CD14-positive monocyte (primary cell): Measurements from ENCODE around the gene CDH13. TPM values are rescaled to one million over a fixed set of nuclear protein-coding genes. Genes with fewer than 3 reads are reported as not detected.

ENCODE experiments used
- DNase-seq, 3 donors: peaks; one replicate each; pipeline ENCODE4 v3.0.0-alpha.2; 2011 to 2022
- H2AFZ ChIP-seq: 2 replicates; pipeline ENCODE4 v1.6.0; 2012; ENCODE audit warnings: mild to moderate bottlenecking, low read depth, low read length, inconsistent platforms; ENCODE audit not compliant: insufficient read depth, poor library complexity, severe bottlenecking
- H3K27ac ChIP-seq, 2 donors: 1 replicate in 1 of 2; 2 replicates in 1 of 2; pipeline ENCODE4 v1.5.1; 2012 to 2013; ENCODE audit warnings: low read length in 2 of 2, control low read depth in 1 of 2, inconsistent platforms in 1 of 2, low read depth in 1 of 2, mild to moderate bottlenecking in 1 of 2
- H3K27me3 ChIP-seq, 2 donors: one replicate each; pipeline versions ENCODE4 v1.6.0 to v1.6.1; 2011 to 2013; ENCODE audit warnings: low read length in 2 of 2; ENCODE audit not compliant: control insufficient read depth in 2 of 2, insufficient read depth in 2 of 2
- H3K36me3 ChIP-seq, 2 donors: replicated peaks in 1 of 2; 1 replicate in 1 of 2; 2 replicates in 1 of 2; pipeline versions ENCODE4 v1.5.1 to v1.6.1; 2012 to 2013; ENCODE audit warnings: low read length in 2 of 2, control low read depth in 1 of 2, inconsistent platforms in 1 of 2, mild to moderate bottlenecking in 1 of 2; ENCODE audit not compliant: insufficient read depth in 2 of 2, control insufficient read depth in 1 of 2
- H3K4me1 ChIP-seq, 2 donors: 1 replicate in 1 of 2; 2 replicates in 1 of 2; pipeline versions ENCODE4 v1.5.1 to v1.6.1; 2012 to 2013; ENCODE audit warnings: low read length in 2 of 2, control low read depth in 1 of 2, inconsistent platforms in 1 of 2, mild to moderate bottlenecking in 1 of 2, moderate library complexity in 1 of 2; ENCODE audit not compliant: insufficient read depth in 2 of 2, control insufficient read depth in 1 of 2
- H3K4me2 ChIP-seq: replicated peaks from 2 replicates; pipeline ENCODE3; 2012; ENCODE audit warnings: low read length, moderate library complexity, mild to moderate bottlenecking; ENCODE audit not compliant: poor library complexity, severe bottlenecking; ENCODE audit errors: extremely low read depth
- H3K4me3 ChIP-seq, 3 experiments: fragments of 200-600 bp in 1 of 3; sonication (generic) in 1 of 3; replicated peaks in 1 of 3; 1 replicate in 2 of 3; 2 replicates in 1 of 3; pipeline ENCODE4 v1.5.1; 2011 to 2013; ENCODE audit warnings: low read length in 3 of 3, mild to moderate bottlenecking in 3 of 3, control low read depth in 2 of 3, low read depth in 2 of 3, inconsistent platforms in 1 of 3, moderate library complexity in 1 of 3
- H3K79me2 ChIP-seq: 2 replicates; pipeline ENCODE4 v1.6.0; 2012; ENCODE audit warnings: mild to moderate bottlenecking, control low read depth, inconsistent platforms, low read length, moderate library complexity; ENCODE audit not compliant: insufficient read depth
- H3K9ac ChIP-seq: 2 replicates; pipeline ENCODE4 v1.6.0; 2017; ENCODE audit warnings: low read length, mild to moderate bottlenecking; ENCODE audit not compliant: insufficient read depth, poor library complexity, severe bottlenecking
- H3K9me3 ChIP-seq, 2 donors: replicated peaks in 1 of 2; 1 replicate in 1 of 2; 2 replicates in 1 of 2; pipeline versions ENCODE4 v1.5.1 to v1.6.1; 2012 to 2013; ENCODE audit warnings: low read length in 2 of 2, control low read depth in 1 of 2; ENCODE audit not compliant: control insufficient read depth in 1 of 2, insufficient read depth in 1 of 2
- H4K20me1 ChIP-seq: 2 replicates; pipeline ENCODE4 v1.6.0; 2012; ENCODE audit warnings: mild to moderate bottlenecking, low read length, control low read depth, moderate library complexity; ENCODE audit not compliant: insufficient read depth
- H3K27ac Mint-ChIP-seq, 7 donors: one replicate each; pipeline ENCODE4 v1.8.0; 2020; ENCODE audit warnings: mild to moderate bottlenecking in 7 of 7, mixed read lengths in 7 of 7, moderate library complexity in 6 of 7, inconsistent platforms in 2 of 7
- H3K27me3 Mint-ChIP-seq, 3 donors: one replicate each; pipeline ENCODE4 v1.8.0; 2021 to 2022; ENCODE audit warnings: low read depth in 3 of 3, mild to moderate bottlenecking in 3 of 3, mixed read lengths in 3 of 3, moderate library complexity in 3 of 3, inconsistent platforms in 1 of 3
- H3K36me3 Mint-ChIP-seq, 2 donors: one replicate each; pipeline ENCODE4 v1.8.0; 2020; ENCODE audit warnings: mixed read lengths in 2 of 2, inconsistent platforms in 1 of 2, mild to moderate bottlenecking in 1 of 2
- H3K4me1 Mint-ChIP-seq: one replicate; pipeline ENCODE4 v1.8.0; 2020; ENCODE audit warnings: mild to moderate bottlenecking, mixed read lengths
- H3K4me3 Mint-ChIP-seq, 2 donors: one replicate each; pipeline ENCODE4 v1.8.0; 2020; ENCODE audit warnings: mild to moderate bottlenecking in 2 of 2, mixed read lengths in 2 of 2, moderate library complexity in 1 of 2
- H3K9me3 Mint-ChIP-seq, 7 donors: one replicate each; pipeline ENCODE4 v1.8.0; 2020 to 2022; ENCODE audit warnings: mixed read lengths in 7 of 7, mild to moderate bottlenecking in 6 of 7, moderate library complexity in 6 of 7, inconsistent platforms in 2 of 7
- WGBS: methylation state at CpG from one replicate; pipeline ENCODE4 v1.1.5; 2013; ENCODE audit warnings: missing lambda C conversion rate; ENCODE audit not compliant: insufficient coverage; 5-methylcytosine and 5-hydroxymethylcytosine counted together
- intact Hi-C, 2 donors: fragments of 100-400 bp; cut with micrococcal nuclease; formaldehyde crosslinking; loops; one replicate each; pipeline versions ENCODE4 v1.15.0 to v1.15.1; 2023
- polyA plus RNA-seq, 3 donors: library from polyadenylated mRNA; depleted of rRNA in 1 of 3; unstranded in 2 of 3; stranded (reverse) in 1 of 3; fragments of 300-500 nt in 2 of 3; fragments of >200 nt in 1 of 3; fragmentation: Illumina TruSeq in 2 of 3; gene quantifications; 1 replicate in 2 of 3; 2 replicates in 1 of 3; pipeline ENCODE4 v1.2.3, GENCODE V29; 2012 to 2021
- TF ChIP-seq, protein P1 (sequence below): fragments of 200-600 bp; IDR thresholded peaks from one replicate; pipeline ENCODE4 v1.8.0; 2022; ENCODE audit warnings: antibody characterized with exemption, mild to moderate bottlenecking

Gene CDH13
- polyA plus RNA-seq, 3 donors = 0.13 to 0.19 TPM; not detected in 1

DNA sequence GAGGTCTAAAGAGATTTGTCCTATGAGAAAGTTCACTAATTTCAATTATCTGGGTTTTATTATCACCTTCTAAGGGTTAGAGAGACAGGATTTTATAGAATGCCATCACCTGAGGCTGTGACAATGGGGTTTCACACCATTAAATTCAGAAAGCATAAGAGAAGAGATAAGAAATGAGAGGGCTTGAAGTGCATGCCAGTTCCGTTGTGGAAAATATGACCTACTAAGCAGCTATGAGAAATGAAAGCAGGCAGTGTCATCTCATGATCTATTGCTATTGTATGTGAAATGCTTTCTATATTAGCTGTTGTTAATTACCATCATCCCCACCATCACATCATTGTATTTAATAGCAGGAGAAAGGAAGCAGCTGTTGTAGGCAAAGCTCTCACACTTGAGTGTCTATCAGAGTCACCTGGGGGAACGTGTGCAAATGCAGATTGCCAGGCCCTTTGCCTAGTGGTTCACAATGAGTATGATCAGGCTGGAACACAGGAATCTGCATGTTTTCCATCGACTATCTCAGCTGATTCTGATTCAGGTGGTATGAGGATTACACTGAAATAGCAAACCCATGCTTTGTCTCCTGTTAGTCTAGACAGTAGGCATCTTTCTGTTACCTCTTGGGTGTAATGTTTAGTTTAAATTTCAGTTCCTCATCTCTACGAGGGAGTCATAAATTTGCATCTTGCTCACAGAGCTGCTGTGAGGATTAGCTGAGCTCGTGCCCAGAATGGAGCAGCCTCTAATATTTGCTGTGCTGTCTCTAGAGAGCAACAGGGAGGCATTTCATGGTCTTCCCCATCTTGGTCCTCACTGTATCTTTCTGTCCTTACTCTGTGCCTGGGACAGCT, 256.4 kb downstream of the CDH13 start:
- H3K4me1 Mint-ChIP-seq = no peaks in the 10 kb centered on the region
- no peak overlapping the region for H3K4me3 ChIP-seq
- H3K9me3 Mint-ChIP-seq = peaks cover 0 to 4% (median 0%) of the 10 kb centered on the region in 7 donors
- no peak overlapping the region for H3K27ac ChIP-seq
- no peaks in the 10 kb centered on the region for H3K4me1 ChIP-seq
- no peaks in the 10 kb centered on the region for H3K27me3 ChIP-seq
- no peaks in the 10 kb centered on the region for H3K36me3 ChIP-seq
- H4K20me1 ChIP-seq = no peaks in the 10 kb centered on the region
- no peak overlapping the region for H2AFZ ChIP-seq
- intact Hi-C loops = no loop called here
- WGBS = 28% methylated on average over 3 of the region's 5 CpGs
- no peaks in the 10 kb centered on the region for H3K9me3 ChIP-seq
- no peak for DNase-seq
- H3K36me3 Mint-ChIP-seq = no peaks in the 10 kb centered on the region
- H3K9ac ChIP-seq = no peak overlapping the region
- H3K79me2 ChIP-seq = no peaks in the 10 kb centered on the region
- H3K4me2 ChIP-seq = no peak overlapping the region
- no peak overlapping the region for H3K4me3 Mint-ChIP-seq
- H3K27me3 Mint-ChIP-seq = peaks cover 0 to 6% (median 2%) of the 10 kb centered on the region in 3 donors
- no peak overlapping the region for H3K27ac Mint-ChIP-seq
- TF ChIP-seq, protein P1, sequence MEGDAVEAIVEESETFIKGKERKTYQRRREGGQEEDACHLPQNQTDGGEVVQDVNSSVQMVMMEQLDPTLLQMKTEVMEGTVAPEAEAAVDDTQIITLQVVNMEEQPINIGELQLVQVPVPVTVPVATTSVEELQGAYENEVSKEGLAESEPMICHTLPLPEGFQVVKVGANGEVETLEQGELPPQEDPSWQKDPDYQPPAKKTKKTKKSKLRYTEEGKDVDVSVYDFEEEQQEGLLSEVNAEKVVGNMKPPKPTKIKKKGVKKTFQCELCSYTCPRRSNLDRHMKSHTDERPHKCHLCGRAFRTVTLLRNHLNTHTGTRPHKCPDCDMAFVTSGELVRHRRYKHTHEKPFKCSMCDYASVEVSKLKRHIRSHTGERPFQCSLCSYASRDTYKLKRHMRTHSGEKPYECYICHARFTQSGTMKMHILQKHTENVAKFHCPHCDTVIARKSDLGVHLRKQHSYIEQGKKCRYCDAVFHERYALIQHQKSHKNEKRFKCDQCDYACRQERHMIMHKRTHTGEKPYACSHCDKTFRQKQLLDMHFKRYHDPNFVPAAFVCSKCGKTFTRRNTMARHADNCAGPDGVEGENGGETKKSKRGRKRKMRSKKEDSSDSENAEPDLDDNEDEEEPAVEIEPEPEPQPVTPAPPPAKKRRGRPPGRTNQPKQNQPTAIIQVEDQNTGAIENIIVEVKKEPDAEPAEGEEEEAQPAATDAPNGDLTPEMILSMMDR = no peak

GRCh38 chr16:82884320-82884898, 257.6 kb downstream of the CDH13 start:
- TF ChIP-seq, protein P1 = no peak
- Mint-ChIP-seq H3K27ac (no peak overlapping the region), H3K9me3 (peaks cover 0 to 4% (median 0%) of the 10 kb centered on the region in 7 donors), H3K4me3 (no peak overlapping the region), H3K36me3 (no peaks in the 10 kb centered on the region), H3K4me1 (no peaks in the 10 kb centered on the region), H3K27me3 (peaks cover 0 to 5% (median 2%) of the 10 kb centered on the region in 3 donors)
- no peak for DNase-seq
- WGBS = 75% methylated on average over 2 of the region's 4 CpGs
- Histone ChIP-seq H2AFZ (no peak overlapping the region), H3K79me2 (no peaks in the 10 kb centered on the region), H3K4me2 (no peak overlapping the region), H3K4me3 (no peak overlapping the region), H3K27ac (no peak overlapping the region), H3K36me3 (no peaks in the 10 kb centered on the region), H3K9me3 (no peaks in the 10 kb centered on the region), H3K4me1 (no peaks in the 10 kb centered on the region), H3K9ac (no peak overlapping the region), H4K20me1 (no peaks in the 10 kb centered on the region), H3K27me3 (no peaks in the 10 kb centered on the region)
- intact Hi-C loops = no loop called here
